H1 (cell line): ENCODE results near the gene SHISA6. TPM values are rescaled to one million over a fixed set of nuclear protein-coding genes. Genes with fewer than 3 reads are reported as not detected.

Experiments used
- CTCF ChIA-PET: fragments of 300-600 bp; sonication (Branson Sonifier 250); formaldehyde crosslinking; loops from one replicate; lab custom pipeline; 2021; ENCODE audit not compliant: partially characterized antibody; lab: Charles Lee
- POLR2A ChIA-PET: fragments of 300-600 bp; sonication (Branson Sonifier 250); formaldehyde crosslinking; loops from one replicate; lab custom pipeline; 2021; ENCODE audit warnings: inconsistent platforms; ENCODE audit not compliant: partially characterized antibody; lab: Charles Lee
- DNase-seq, 2 experiments: peaks; one replicate each; pipeline versions ENCODE4 v3.0.0 to v3.0.0-alpha.2; 2010 to 2022; ENCODE audit warnings: low spot score in 2 of 2, low read depth in 1 of 2, mixed read lengths in 1 of 2
- FAIRE-seq: peaks from 2 replicates; lab custom pipeline; 2011; peaks lifted over from hg19 to GRCh38; lab: Jason Lieb, UNC
- H2AFZ ChIP-seq: 2 replicates; pipeline ENCODE4 v1.8.1; 2012; ENCODE audit warnings: low read length, inconsistent platforms
- H2AK5ac ChIP-seq: 2 replicates; pipeline ENCODE4 v1.6.1; 2013; ENCODE audit warnings: low read depth, low read length
- H2BK120ac ChIP-seq: replicated peaks from 2 replicates; pipeline ENCODE3; 2013; ENCODE audit warnings: low read depth, low read length, inconsistent platforms
- H2BK12ac ChIP-seq: 2 replicates; pipeline ENCODE4 v1.6.1; 2013; ENCODE audit warnings: low read depth, low read length
- H2BK15ac ChIP-seq: 2 replicates; pipeline ENCODE4 v1.6.1; 2013; ENCODE audit warnings: low read length
- H2BK20ac ChIP-seq: 2 replicates; pipeline ENCODE4 v1.6.1; 2013; ENCODE audit warnings: low read length
- H2BK5ac ChIP-seq: 2 replicates; pipeline ENCODE4 v1.6.1; 2013; ENCODE audit warnings: low read depth, low read length
- H3K14ac ChIP-seq: 2 replicates; pipeline ENCODE4 v1.6.1; 2013; ENCODE audit warnings: inconsistent platforms; ENCODE audit not compliant: insufficient read length
- H3K18ac ChIP-seq: 2 replicates; pipeline ENCODE4 v1.6.1; 2013; ENCODE audit warnings: low read length; ENCODE audit errors: extremely low read depth
- H3K23ac ChIP-seq: 2 replicates; pipeline ENCODE4 v1.6.1; 2013; ENCODE audit warnings: inconsistent platforms; ENCODE audit not compliant: insufficient read length
- H3K23me2 ChIP-seq: 2 replicates; pipeline ENCODE4 v1.6.1; 2013; ENCODE audit warnings: low read depth, low read length
- H3K27ac ChIP-seq: 2 replicates; pipeline ENCODE4 v1.6.1; 2011; ENCODE audit warnings: low read depth, low read length, inconsistent platforms
- H3K27me3 ChIP-seq, 4 experiments: replicated peaks in 1 of 4; 1 replicate in 1 of 4; 2 replicates in 3 of 4; pipeline versions ENCODE4 v1.6.1 to v1.8.1; 2011 to 2013; ENCODE audit warnings: low read length in 3 of 4, mild to moderate bottlenecking in 3 of 4, inconsistent platforms in 2 of 4, mixed read lengths in 2 of 4, moderate library complexity in 1 of 4; ENCODE audit not compliant: control insufficient read depth in 3 of 4, insufficient read depth in 3 of 4; ENCODE audit errors: extremely low read depth in 1 of 4
- H3K36me3 ChIP-seq, 4 experiments: 2 replicates each; pipeline versions ENCODE4 v1.6.1 to v1.8.1; 2011 to 2013; ENCODE audit warnings: mild to moderate bottlenecking in 4 of 4, low read length in 3 of 4, moderate library complexity in 2 of 4, control low read depth in 1 of 4, inconsistent platforms in 1 of 4; ENCODE audit not compliant: insufficient read depth in 4 of 4, control insufficient read depth in 2 of 4
- H3K4ac ChIP-seq: replicated peaks from 2 replicates; pipeline ENCODE3; 2013; ENCODE audit warnings: low read length, low read depth, mixed read lengths, inconsistent platforms; ENCODE audit not compliant: insufficient read length
- H3K4me1 ChIP-seq, 4 experiments: replicated peaks in 1 of 4; 1 replicate in 1 of 4; 2 replicates in 3 of 4; pipeline versions ENCODE4 v1.6.1 to v1.8.1; 2011 to 2013; ENCODE audit warnings: low read length in 3 of 4, inconsistent platforms in 2 of 4, mixed read lengths in 1 of 4; ENCODE audit not compliant: insufficient read depth in 4 of 4, control insufficient read depth in 3 of 4
- H3K4me2 ChIP-seq, 2 experiments: 2 replicates each; pipeline versions ENCODE4 v1.6.1 to v1.8.1; 2011 to 2013; ENCODE audit warnings: low read depth in 2 of 2, low read length in 2 of 2, control low read depth in 1 of 2, inconsistent platforms in 1 of 2, mild to moderate bottlenecking in 1 of 2; ENCODE audit not compliant: insufficient read depth in 1 of 2
- H3K4me3 ChIP-seq, 4 experiments: fragments of 200-600, 300-600 bp in 1 of 4; sonication (generic), shearing (Covaris generic), sonication (Bioruptor Twin) in 1 of 4; 2 replicates each; pipeline versions ENCODE4 v1.5.1 to v1.8.1; 2011 to 2016; ENCODE audit warnings: low read length in 4 of 4, low read depth in 3 of 4, control low read depth in 2 of 4, inconsistent platforms in 2 of 4, mild to moderate bottlenecking in 2 of 4, mixed read lengths in 1 of 4, moderate library complexity in 1 of 4; ENCODE audit not compliant: insufficient read depth in 2 of 4; ENCODE audit errors: extremely low read depth in 1 of 4
- H3K56ac ChIP-seq: replicated peaks from 2 replicates; pipeline ENCODE3; 2013; ENCODE audit warnings: low read depth, mild to moderate bottlenecking, mixed read lengths, low read length, inconsistent platforms; ENCODE audit not compliant: insufficient read length
- H3K79me1 ChIP-seq: 2 replicates; pipeline ENCODE4 v1.6.1; 2013; ENCODE audit warnings: low read depth, low read length, control low read depth
- H3K79me2 ChIP-seq, 2 experiments: 2 replicates each; pipeline versions ENCODE4 v1.6.1 to v1.8.1; 2012 to 2013; ENCODE audit warnings: low read length in 2 of 2, mild to moderate bottlenecking in 2 of 2, inconsistent platforms in 1 of 2; ENCODE audit not compliant: insufficient read depth in 2 of 2, control insufficient read depth in 1 of 2
- H3K9ac ChIP-seq, 4 experiments: replicated peaks in 1 of 4; 1 replicate in 1 of 4; 2 replicates in 3 of 4; pipeline versions ENCODE4 v1.6.1 to v1.8.1; 2011 to 2013; ENCODE audit warnings: low read depth in 3 of 4, low read length in 3 of 4, control low read depth in 2 of 4, mild to moderate bottlenecking in 2 of 4, moderate library complexity in 2 of 4, inconsistent platforms in 1 of 4; ENCODE audit errors: extremely low read depth in 1 of 4
- H3K9me3 ChIP-seq, 2 experiments: 2 replicates each; pipeline versions ENCODE4 v1.6.1 to v1.8.1; 2012 to 2013; ENCODE audit warnings: mild to moderate bottlenecking in 2 of 2, moderate library complexity in 2 of 2, control low read depth in 1 of 2, inconsistent platforms in 1 of 2, low read depth in 1 of 2, low read length in 1 of 2, mixed read lengths in 1 of 2; ENCODE audit not compliant: insufficient read depth in 2 of 2
- H4K20me1 ChIP-seq, 2 experiments: replicated peaks in 1 of 2; 2 replicates each; pipeline versions ENCODE3 to v1.8.1; 2011 to 2013; ENCODE audit warnings: inconsistent platforms in 2 of 2, low read length in 2 of 2, mild to moderate bottlenecking in 1 of 2; ENCODE audit not compliant: insufficient read depth in 2 of 2, control insufficient read depth in 1 of 2
- H4K5ac ChIP-seq: 2 replicates; pipeline ENCODE4 v1.6.1; 2013; ENCODE audit warnings: low read length, low read depth, mixed read lengths, inconsistent platforms; ENCODE audit not compliant: insufficient read length
- H4K8ac ChIP-seq: 2 replicates; pipeline ENCODE4 v1.8.0; 2013; ENCODE audit warnings: mild to moderate bottlenecking, moderate library complexity, low read length, inconsistent platforms; ENCODE audit not compliant: insufficient read depth; ENCODE audit errors: extremely low read depth
- H4K91ac ChIP-seq: replicated peaks from 2 replicates; pipeline ENCODE3; 2013; ENCODE audit warnings: low read length, mixed read lengths, inconsistent platforms; ENCODE audit not compliant: insufficient read length
- EZH2 ChIP-seq: fragments of 200-600 bp; sonication (generic); IDR thresholded peaks from 2 replicates; pipeline ENCODE4 v1.7.1; 2012; ENCODE audit warnings: low read depth, mild to moderate bottlenecking, moderate library complexity, low read length, inconsistent platforms; ENCODE audit not compliant: severe bottlenecking
- WGBS, 2 experiments: shearing (Covaris generic) in 1 of 2; methylation state at CpG; one replicate each; pipeline versions ENCODE4 v1.1.6 to v1.1.7; 2013 to 2015; ENCODE audit warnings: low lambda C conversion rate in 2 of 2, mixed read lengths in 2 of 2, inconsistent platforms in 1 of 2, low coverage in 1 of 2, missing lambda C conversion rate in 1 of 2; ENCODE audit not compliant: insufficient replicate concordance in 2 of 2, insufficient coverage in 1 of 2, insufficient read length in 1 of 2; ENCODE audit errors: extremely low coverage in 1 of 2, missing lambda C conversion rate in 1 of 2; 5-methylcytosine and 5-hydroxymethylcytosine counted together
- polyA plus RNA-seq, 7 experiments: library from polyadenylated mRNA; depleted of rRNA in 3 of 7; stranded (reverse) in 5 of 7; unstranded in 2 of 7; fragments of >200 nt in 5 of 7; fragments of 200-250 nt in 2 of 7; gene quantifications; 1 replicate in 5 of 7; 2 replicates in 1 of 7; 4 replicates in 1 of 7; pipeline versions ENCODE4 v1.2.1 to v1.2.3, GENCODE V29; 2011 to 2013; ENCODE audit warnings: missing spikeins in 2 of 7, mixed read lengths in 2 of 7
- total RNA-seq: library from RNA; stranded (reverse); fragmentation: NEBNext Ultra II Directional; extraction: Animal tissue kit (Norgen Biotek cat#: 25700); gene quantifications from 2 replicates; pipeline ENCODE4 v1.2.1, GENCODE V29; 2021

The SHISA6 gene
- total and polyA plus RNA-seq, 2 of the 8 experiments (the other 6 are each of a cell fraction or from before 2014, with no cell fraction given): 2.9 to 4.8 TPM

DNA sequence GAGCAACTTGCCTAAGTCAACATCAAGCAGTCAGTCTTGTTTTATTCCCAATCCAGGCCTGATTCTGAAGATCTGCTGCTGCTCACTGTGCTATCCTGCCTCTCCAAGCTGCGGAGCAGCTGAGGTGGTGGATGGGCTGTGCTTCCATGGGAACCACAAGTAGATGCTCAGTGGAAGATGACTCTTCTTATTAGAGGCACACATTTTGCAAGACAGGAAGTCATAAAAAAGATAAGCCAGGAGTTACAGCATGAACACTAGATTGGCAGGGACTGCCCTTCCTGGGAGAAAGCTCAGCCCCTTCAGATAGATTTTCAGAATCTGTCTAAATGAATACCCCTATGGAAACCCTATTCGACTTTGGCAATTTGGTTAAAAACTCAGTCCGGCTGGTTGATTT is 143.1 kb downstream of the SHISA6 start:
- Histone ChIP-seq H4K5ac (no peak overlapping the region), H2BK5ac (no peak overlapping the region), H3K56ac (no peak overlapping the region), H3K23ac (no peak overlapping the region), H2BK20ac (no peak overlapping the region), H2BK12ac (no peak overlapping the region), H2AK5ac (0 out of 2 replicates have a peak overlapping the region, but pooled peaks have one; percentile 53), H3K9me3 (no peaks in the 10 kb centered on the region), H3K4me1 (no peaks in the 10 kb centered on the region), H2AFZ (no peak overlapping the region), H3K18ac (no peak overlapping the region), H4K8ac (no peak overlapping the region), H3K79me2 (no peaks in the 10 kb centered on the region), H3K27ac (no peak overlapping the region), H2BK120ac (no peak overlapping the region), H3K23me2 (no peaks in the 10 kb centered on the region), H3K79me1 (no peaks in the 10 kb centered on the region), H3K4me2 (no peak overlapping the region), H3K14ac (no peak overlapping the region), H4K91ac (no peak overlapping the region), H3K4me3 (no peak overlapping the region)
- ChIA-PET CTCF (interaction anchor here (0.7 to 1.6 kb wide), 2 partner anchors 8 to 508 kb away, joined by 3 to 4 read pairs; no protein-coding TSS in a partner anchor), POLR2A (no interaction called here)
- 94% methylated on average over 3 of the region's 3 CpGs; no CpG with 5 or more reads in 1 of the 2 experiments for WGBS, 2 experiments
- FAIRE-seq (no peak), DNase-seq (no peak)
- TF ChIP-seq EZH2: no peak
- TF ChIP-seq, all 59 proteins: peak for 0
- Histone ChIP-seq H3K36me3 (no peaks in the 10 kb centered on the region), H3K27me3 (no peaks in the 10 kb centered on the region), H4K20me1 (no peaks in the 10 kb centered on the region), H2BK15ac (no peak overlapping the region), H3K4ac (no peak overlapping the region), H3K9ac (no peak overlapping the region)
